Measurements from ENCODE around the gene OSBPL5.
"Not testable (repeated sequence)": the region's sequence is repeated elsewhere in the genome, so short reads cannot be mapped to it uniquely, and the experiment has no call there.

The OSBPL5 gene

DNA sequence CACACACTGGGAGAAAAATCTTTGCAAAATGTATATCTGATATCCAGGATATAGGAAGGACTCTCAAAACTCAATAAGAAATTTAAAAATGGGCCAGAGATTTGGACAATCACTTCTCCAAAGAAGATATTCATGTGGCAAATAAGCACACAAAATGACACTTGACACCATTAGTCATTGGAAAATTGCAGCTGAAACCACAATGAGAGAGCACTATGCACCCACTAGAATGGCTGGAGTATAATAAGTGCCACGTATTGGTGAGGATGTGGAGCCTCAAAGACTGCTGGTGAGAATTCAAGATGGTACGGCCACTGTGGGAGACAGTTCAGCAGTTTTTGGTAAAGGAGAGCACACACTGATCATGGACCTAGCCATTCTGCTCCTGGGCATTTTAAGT, 12.8 kb upstream of the OSBPL5 start:
- Mint-ChIP-seq H3K4me3 (no peak overlapping the region), H3K36me3 (no peaks in the 10 kb centered on the region), H3K27ac (no peak overlapping the region), H3K9me3 (peaks cover 13% of the 10 kb centered on the region), H3K4me1 (no peaks in the 10 kb centered on the region), H3K27me3 (peaks cover 7% of the 10 kb centered on the region)
- DNase-seq, result no peak
- CTCF ChIA-PET, result no interaction called here

- Mint-ChIP-seq H3K27ac (no peak overlapping the region), H3K36me3 (no peaks in the 10 kb centered on the region), H3K4me3 (no peak overlapping the region), H3K4me1 (no peaks in the 10 kb centered on the region), H3K9me3 (peaks cover 13% of the 10 kb centered on the region), H3K27me3 (peaks cover 19% of the 10 kb centered on the region)
- DNase-seq, result no peak
- CTCF ChIA-PET, result no interaction called here
These were observed 11.4 kb upstream of the OSBPL5 start for GRCh38 chr11:3176487-3176886.

DNA sequence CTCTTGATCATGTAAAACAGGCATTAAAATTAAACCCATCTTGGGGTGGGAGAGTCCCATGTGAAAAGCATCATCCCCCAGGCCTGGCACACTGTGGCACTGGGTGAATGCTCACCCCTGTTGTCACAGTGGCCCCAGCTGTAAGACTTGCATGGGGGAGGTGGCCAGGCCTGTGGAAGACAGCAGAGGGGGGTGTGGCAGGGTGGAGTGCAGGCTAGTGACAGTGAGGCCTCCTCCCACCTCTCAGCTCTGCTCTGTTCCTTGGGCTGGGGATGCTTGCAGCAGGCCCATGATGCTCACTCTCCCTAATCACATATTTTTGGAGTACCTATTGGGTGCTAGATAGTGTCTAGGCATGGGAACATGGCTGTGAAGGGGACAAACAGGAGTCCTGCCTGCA, 10.1 kb upstream of the OSBPL5 start:
- CTCF ChIA-PET, result no interaction called here
- peaks cover 13% of the 10 kb centered on the region for H3K9me3 Mint-ChIP-seq
- no peaks in the 10 kb centered on the region for H3K36me3 Mint-ChIP-seq
- H3K27ac Mint-ChIP-seq, result no peak overlapping the region
- H3K4me3 Mint-ChIP-seq, result no peak overlapping the region
- no peaks in the 10 kb centered on the region for H3K4me1 Mint-ChIP-seq
- H3K27me3 Mint-ChIP-seq, result peaks cover 32% of the 10 kb centered on the region
- no peak for DNase-seq

GRCh38 chr11:3174387-3174786, 9.3 kb upstream of the OSBPL5 start:
- H3K9me3 Mint-ChIP-seq, result peaks cover 13% of the 10 kb centered on the region
- no peak overlapping the region for H3K27ac Mint-ChIP-seq
- CTCF ChIA-PET, result no interaction called here
- H3K4me1 Mint-ChIP-seq, result peaks cover 4% of the 10 kb centered on the region
- no peaks in the 10 kb centered on the region for H3K36me3 Mint-ChIP-seq
- no peak for DNase-seq
- H3K4me3 Mint-ChIP-seq, result no peak overlapping the region
- peaks cover 40% of the 10 kb centered on the region for H3K27me3 Mint-ChIP-seq

DNA sequence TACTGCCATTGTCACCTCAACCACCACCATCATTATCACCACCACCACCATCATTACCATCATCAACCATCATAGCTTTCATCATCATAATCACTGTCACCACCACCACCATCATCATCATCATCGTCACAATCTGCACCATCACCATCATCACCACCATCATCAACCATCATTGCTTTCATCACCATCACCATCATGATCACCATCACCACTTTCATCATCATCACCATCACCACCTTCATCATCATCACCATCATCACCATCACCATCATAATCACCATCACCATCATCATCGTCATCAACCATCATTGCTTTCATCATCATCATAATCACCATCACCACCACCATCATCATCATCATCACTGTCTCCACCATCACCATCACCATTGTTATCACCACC, 8.7 kb upstream of the OSBPL5 start:
- Mint-ChIP-seq H3K36me3 (no peaks in the 10 kb centered on the region), H3K9me3 (peaks cover 13% of the 10 kb centered on the region), H3K4me3 (no peak overlapping the region), H3K4me1 (peaks cover 9% of the 10 kb centered on the region), H3K27ac (no peak overlapping the region), H3K27me3 (peaks cover 46% of the 10 kb centered on the region)
- DNase-seq, result no peak
- CTCF ChIA-PET, result interaction anchor here (0.6 kb wide), 1 partner anchor 22 kb away, joined by 3 read pairs; no protein-coding TSS in a partner anchor

- H3K36me3 Mint-ChIP-seq, result no peaks in the 10 kb centered on the region
- CTCF ChIA-PET, result no interaction called here
These were observed 6.9 kb upstream of the OSBPL5 start for GRCh38 chr11:3171931-3172560.

DNA sequence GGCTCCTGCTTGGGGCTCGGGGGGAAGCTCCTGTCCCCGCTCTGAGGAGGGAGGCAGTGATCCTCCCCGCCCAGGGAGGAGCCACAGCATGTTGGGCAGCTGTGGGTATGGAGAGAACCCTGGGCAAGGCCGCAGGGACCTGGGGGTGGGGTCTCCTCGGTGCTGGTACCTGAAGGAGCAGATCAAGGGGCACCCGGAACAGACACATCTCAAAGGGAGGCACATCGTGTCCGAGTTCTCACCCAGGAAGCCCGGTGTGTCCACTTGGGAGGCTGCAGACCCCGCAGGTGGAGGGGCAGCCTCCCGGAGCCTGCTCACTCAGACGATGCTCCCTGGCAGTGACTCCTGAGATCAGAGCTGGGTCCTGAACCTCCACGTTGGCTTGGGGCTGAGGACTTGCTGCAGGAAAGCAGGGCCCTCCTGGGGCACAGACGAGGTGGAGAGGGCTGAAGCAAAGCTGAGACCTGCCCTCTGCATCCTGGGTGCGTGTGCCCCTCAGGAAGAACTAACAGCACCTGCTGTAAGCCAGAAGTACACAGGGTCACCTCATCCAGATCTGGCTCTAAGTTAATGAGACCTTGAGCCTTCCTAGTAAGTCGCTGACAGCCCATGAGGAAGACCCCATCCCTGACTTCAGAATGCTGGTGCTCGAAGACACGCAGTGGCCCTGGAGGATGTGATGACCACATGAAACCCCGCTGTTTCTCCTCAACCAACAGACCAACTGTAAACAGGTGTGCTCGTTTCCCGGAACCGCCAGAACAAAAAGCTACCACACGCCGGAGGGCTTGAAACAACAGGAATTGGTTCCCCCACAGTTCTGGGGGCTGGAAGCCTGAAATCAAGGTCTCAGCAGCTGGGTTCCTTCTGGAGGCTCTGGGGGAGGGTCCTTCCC, 5.9 kb upstream of the OSBPL5 start:
- Mint-ChIP-seq H3K27me3 (peaks cover 71% of the 10 kb centered on the region), H3K9me3 (peaks cover 6% of the 10 kb centered on the region), H3K36me3 (no peaks in the 10 kb centered on the region), H3K4me1 (peaks cover 9% of the 10 kb centered on the region), H3K27ac (no peak overlapping the region), H3K4me3 (no peak overlapping the region)
- DNase-seq, result peak; percentile 14
- CTCF ChIA-PET, result no interaction called here

More at GRCh38 chr11:3171931-3172560, 6.9 kb upstream of the OSBPL5 start:
- Mint-ChIP-seq H3K4me3 (no peak overlapping the region), H3K27ac (no peak overlapping the region), H3K9me3 (peaks cover 13% of the 10 kb centered on the region), H3K4me1 (peaks cover 9% of the 10 kb centered on the region), H3K27me3 (peaks cover 63% of the 10 kb centered on the region)
- no peak for DNase-seq

- H3K4me3 Mint-ChIP-seq, result no peak overlapping the region
- H3K9me3 Mint-ChIP-seq, result no peaks in the 10 kb centered on the region
- CTCF ChIA-PET, result interaction anchor here (0.9 kb wide), 1 partner anchor 78 kb away, joined by 3 read pairs; no protein-coding TSS in a partner anchor
- no peaks in the 10 kb centered on the region for H3K36me3 Mint-ChIP-seq
- H3K27me3 Mint-ChIP-seq, result peaks cover 74% of the 10 kb centered on the region
- no peak overlapping the region for H3K27ac Mint-ChIP-seq
- peaks cover 13% of the 10 kb centered on the region for H3K4me1 Mint-ChIP-seq
- peak; percentile 16 for DNase-seq
These were observed 5.1 kb upstream of the OSBPL5 start for GRCh38 chr11:3170044-3170755.

DNA sequence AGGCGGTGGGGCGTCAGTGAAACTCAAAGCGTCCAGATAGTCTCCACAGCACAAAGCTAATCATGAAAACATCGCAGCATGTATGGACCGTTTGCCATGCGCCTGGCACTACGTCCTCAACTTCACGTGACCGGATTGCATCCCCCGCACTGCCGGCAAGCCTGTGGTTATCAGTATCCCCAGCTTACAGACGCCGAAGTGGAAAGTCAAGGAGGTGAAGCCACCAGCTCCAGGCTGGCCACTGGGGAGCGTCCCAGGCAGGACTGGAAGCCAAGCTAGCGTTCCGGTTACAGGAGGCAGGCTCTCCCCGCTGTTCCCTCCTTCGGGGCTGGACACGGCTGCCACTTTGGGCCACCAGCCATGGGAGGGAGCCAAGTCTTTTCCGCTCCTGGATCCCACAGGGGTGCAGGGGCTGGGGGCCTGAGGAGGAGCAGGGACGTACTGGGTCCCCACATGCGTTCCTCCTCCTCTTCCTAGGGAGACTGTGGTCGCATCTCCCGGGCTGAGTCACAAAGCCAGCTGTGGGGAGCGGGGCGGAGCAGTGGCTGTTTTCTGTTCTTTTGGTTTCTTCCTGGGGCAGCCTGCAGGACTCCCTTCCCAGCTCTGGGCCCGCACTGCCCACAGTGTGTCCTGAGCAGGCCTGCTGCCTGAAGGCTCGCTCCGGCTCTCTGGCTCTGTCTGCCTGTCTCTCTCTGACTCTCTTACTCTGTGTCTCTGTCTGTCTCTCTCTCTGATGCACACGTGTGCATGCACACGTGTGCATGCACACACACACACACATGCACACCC, 4.3 kb upstream of the OSBPL5 start:
- Mint-ChIP-seq H3K27ac (no peak overlapping the region), H3K27me3 (peaks cover 76% of the 10 kb centered on the region), H3K4me1 (peaks cover 13% of the 10 kb centered on the region), H3K9me3 (no peaks in the 10 kb centered on the region), H3K36me3 (no peaks in the 10 kb centered on the region), H3K4me3 (no peak overlapping the region)
- peak; percentile 31 for DNase-seq
- CTCF ChIA-PET, result interaction anchor here (0.5 to 0.9 kb wide), 2 partner anchors 71 to 78 kb away, joined by 3 read pairs; no protein-coding TSS in a partner anchor

DNA sequence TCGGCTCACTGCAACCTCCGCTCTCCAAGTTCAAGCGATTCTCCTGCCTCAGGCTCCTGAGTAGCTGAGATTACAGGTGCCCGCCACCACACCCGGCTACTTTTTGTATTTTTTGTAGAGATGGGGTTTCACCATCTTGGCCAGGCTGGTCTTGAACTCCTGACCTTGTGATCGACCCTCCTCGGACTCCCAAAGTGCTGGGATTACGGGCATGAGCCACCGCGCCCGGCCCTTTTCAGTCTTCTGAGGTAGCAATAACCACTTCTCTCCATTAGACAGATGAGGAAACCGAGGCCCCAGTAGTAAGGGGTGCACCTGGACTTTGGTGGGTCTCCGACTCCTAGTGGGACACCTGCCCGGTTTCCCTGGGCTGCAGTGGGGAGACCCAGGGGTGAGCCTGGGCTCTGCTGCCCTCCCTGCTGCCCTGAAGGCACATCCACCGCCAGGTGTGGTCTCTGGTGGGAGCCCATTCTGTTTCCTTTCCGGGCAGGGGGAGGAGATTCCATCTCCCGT, 3.7 kb upstream of the OSBPL5 start:
- DNase-seq, H3K36me3 Mint-ChIP-seq, H3K9me3 Mint-ChIP-seq, H3K4me3 Mint-ChIP-seq, H3K27ac Mint-ChIP-seq: not testable (repeated sequence)
- CTCF ChIA-PET, result interaction anchor here (0.5 kb wide), 1 partner anchor 72 kb away, joined by 3 read pairs; no protein-coding TSS in a partner anchor
- H3K27me3 Mint-ChIP-seq, result peaks cover 82% of the 10 kb centered on the region
- H3K4me1 Mint-ChIP-seq, result peaks cover 16% of the 10 kb centered on the region

DNA sequence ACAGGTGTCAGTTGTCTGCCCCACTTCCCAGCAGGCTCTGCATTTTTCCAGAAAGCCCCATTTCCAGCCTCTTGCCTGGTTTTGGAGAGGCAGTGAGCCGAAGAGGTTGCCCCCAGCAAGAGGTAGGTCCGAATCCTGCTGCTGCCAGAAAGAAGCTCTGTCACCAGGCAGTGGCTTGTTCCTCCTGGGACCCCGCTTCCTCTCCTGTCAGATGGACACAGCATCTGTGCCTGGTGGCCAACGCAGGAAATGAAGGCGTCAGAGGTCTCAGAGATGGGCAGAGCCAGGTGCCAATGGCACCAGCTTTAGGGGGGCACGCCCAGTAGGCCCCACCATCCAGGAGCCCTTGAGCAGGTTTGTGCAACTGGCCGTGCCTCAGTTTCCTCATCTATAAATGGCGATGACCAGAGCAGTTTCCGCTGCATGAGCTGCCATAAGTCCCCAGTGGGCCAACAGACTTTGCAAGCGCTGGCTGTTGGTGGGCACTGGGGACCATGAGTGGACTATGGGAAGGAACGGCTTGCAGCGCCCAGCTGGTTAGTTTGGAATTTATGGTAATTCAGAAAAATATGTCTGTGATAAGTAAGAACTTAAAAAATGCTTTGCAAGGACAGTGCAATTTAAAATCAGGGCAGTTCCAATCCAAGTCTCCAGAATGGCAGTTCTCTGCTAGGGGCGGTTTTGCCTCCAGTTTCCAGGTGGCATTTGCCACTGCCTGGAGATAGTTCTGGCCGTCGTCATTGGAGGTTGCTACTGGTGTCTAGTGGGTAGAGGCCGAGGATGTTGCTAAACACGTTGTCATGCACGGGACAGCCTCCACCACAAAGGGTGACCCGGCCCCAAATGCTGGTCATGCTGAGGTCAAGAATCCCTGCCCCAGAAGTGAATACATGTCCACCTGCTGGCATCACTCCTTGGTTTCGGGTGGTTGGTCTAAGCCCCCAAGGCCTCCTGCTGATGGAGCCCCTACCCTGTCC, 2.3 kb upstream of the OSBPL5 start:
- Mint-ChIP-seq H3K27ac (no peak overlapping the region), H3K9me3 (no peaks in the 10 kb centered on the region), H3K27me3 (peaks cover 94% of the 10 kb centered on the region), H3K36me3 (no peaks in the 10 kb centered on the region), H3K4me3 (no peak overlapping the region), H3K4me1 (peaks cover 20% of the 10 kb centered on the region)
- DNase-seq, result peak; percentile 17
- CTCF ChIA-PET, result no interaction called here

DNA sequence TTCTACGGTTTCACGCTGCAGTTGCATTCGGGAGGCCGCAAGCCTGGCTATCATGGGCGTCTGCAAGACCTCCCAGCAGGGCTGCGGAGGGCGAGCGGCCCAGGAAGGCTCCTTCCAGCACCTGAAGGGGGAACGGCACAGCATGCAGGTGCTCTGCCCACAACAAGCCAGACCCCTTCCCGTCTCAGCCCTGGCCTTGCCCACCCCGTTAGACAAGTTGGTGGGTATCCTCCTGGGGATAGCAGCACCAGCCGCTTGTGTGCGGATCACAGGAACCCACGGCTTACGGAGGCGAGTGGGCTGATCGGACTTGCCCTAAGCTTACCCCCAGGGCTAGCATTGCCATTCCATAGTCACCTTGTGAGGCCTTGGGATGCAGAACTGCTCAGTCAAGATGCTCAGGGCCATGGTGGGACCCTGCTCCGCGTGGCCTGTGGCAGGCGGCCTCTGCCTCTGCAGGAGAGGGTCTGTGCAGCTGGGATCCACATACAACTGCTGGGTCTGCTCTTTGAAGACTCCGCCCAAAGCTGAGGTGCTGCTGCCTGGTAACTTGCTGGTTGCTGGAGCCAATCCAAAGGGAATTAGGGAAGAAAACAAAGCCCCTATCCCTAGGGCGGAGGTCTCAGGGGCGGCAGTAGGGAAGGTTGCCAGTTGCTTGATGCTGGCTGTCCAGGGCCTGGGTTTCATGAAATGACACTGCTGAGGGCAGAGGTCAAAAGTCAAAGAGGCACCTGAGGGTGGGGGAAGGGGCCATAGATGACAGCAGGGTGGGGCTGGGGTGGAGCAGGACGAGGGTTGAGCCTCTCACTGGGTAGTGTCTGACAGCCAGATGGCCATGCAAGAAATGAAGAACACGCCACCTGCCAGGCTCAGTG, 1.4 kb upstream of the OSBPL5 start:
- H3K27me3 Mint-ChIP-seq, result peaks cover 94% of the 10 kb centered on the region
- H3K4me1 Mint-ChIP-seq, result peaks cover 20% of the 10 kb centered on the region
- no peak for DNase-seq
- H3K9me3 Mint-ChIP-seq, result no peaks in the 10 kb centered on the region
- H3K36me3 Mint-ChIP-seq, result no peaks in the 10 kb centered on the region
- H3K4me3 Mint-ChIP-seq, result no peak overlapping the region
- H3K27ac Mint-ChIP-seq, result no peak overlapping the region
- CTCF ChIA-PET, result no interaction called here

Data from activated naive CD4-positive, alpha-beta T cell treated with anti-CD3 and anti-CD28 coated beads, Interleukin-2, amount 10 ng/mL, durations not matched to agents 7 days and 5 days (primary cell).